HEK293T (cell line): ENCODE results near the gene IFNAR1.

Source experiments
- ARNT ChIP-seq: fragments of 450-650 bp; IDR thresholded peaks from 2 replicates; pipeline ENCODE4 v1.6.1; 2017; ENCODE audit warnings: mild to moderate bottlenecking
- BHLHE40 ChIP-seq: fragments of 450-650 bp; IDR thresholded peaks from 2 replicates; pipeline ENCODE4 v1.6.1; 2016; ENCODE audit warnings: mild to moderate bottlenecking, moderate library complexity, borderline replicate concordance
- CTBP1 ChIP-seq: fragments of 450-650 bp; IDR thresholded peaks from 2 replicates; pipeline ENCODE4 v1.6.1; 2016; ENCODE audit warnings: borderline replicate concordance
- ELF4 ChIP-seq: fragments of 450-650 bp; IDR thresholded peaks from 2 replicates; pipeline ENCODE4 v1.6.1; 2017; ENCODE audit warnings: antibody characterized with exemption
- FOXA1 ChIP-seq: fragments of 450-650 bp; IDR thresholded peaks from 2 replicates; pipeline ENCODE4 v1.6.1; 2016; ENCODE audit warnings: mild to moderate bottlenecking
- FOXK2 ChIP-seq: fragments of 450-650 bp; IDR thresholded peaks from 2 replicates; pipeline ENCODE4 v1.6.1; 2016; ENCODE audit warnings: mild to moderate bottlenecking
- FOXM1 ChIP-seq: fragments of 450-650 bp; IDR thresholded peaks from 2 replicates; pipeline ENCODE4 v1.6.1; 2017; ENCODE audit warnings: mild to moderate bottlenecking, borderline replicate concordance
- HDGF ChIP-seq: fragments of 450-650 bp; IDR thresholded peaks from 2 replicates; pipeline ENCODE4 v1.6.1; 2017; ENCODE audit warnings: antibody characterized with exemption, borderline replicate concordance
- SP1 ChIP-seq: fragments of 450-650 bp; IDR thresholded peaks from 2 replicates; pipeline ENCODE4 v1.6.1; 2017

- TF ChIP-seq FOXK2 (no peak), BHLHE40 (no peak), SP1 (no peak), FOXM1 (no peak), ARNT (no peak), ELF4 (no peak), CTBP1 (no peak), FOXA1 (no peak), HDGF (no peak)
Observed at GRCh38 chr21:33403128-33403785, 78.5 kb downstream of the IFNAR1 start, which contains the start of gene IFNGR2.
